ENCODE data around the gene DOLK. TPM values are rescaled to one million over a fixed set of nuclear protein-coding genes. Genes with fewer than 3 reads are reported as not detected.

Gene DOLK
- polyA plus RNA-seq, 1 donor from 2014 or later, result 11.3 TPM

DNA sequence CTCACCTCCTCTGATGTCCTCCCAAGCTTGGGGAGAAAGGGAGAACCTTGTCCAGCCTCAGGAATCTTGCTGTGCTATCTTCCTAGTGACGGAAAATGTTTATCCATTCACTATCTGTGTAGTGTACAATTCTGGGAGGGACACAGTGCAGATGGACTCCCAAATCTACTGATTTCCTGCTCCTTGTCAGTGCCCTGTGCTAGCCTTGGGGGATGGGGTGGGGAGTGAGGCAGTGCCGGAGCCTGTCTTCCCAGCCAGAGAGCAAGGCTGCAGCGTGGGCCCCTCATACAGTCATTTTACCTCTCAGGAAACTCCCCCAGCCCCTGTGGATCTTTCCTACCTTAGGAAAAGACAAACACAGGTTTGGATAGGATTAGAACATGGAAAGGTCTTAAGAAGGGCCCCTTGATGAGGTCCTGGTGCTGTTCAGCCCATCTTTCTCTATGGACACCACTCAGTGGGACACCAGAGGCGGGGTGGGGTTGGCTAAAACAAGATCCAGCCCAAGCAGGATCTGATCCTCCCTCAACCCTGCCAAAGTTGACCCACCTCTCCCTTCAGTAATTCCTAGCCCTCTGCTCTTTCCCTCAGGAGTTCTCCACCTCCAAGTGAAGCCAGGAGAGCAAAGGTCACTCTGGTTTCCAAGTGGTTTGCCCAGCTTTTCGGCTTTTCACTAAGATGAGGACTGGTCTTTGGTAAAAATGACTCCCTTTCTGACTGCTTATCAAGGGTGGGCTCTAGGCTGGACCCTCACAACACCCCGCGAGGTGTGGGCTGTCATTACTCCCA is 3.4 kb downstream of the DOLK start:
- H3K4me3 ChIP-seq (ENCODE audit: low read length), result no peak overlapping the region
- TF ChIP-seq MXI1 (conservative IDR thresholded peaks at IDR 0.05; ENCODE audit: poor library complexity, severe bottlenecking), result no peak
- no peak for TF ChIP-seq TAF1 (IDR thresholded peaks at IDR 0.05; ENCODE audit: low read depth)
- TF ChIP-seq EZH2 (IDR thresholded peaks at IDR 0.05; ENCODE audit: borderline replicate concordance, insufficient read depth, low read length, poor library complexity, severe bottlenecking), result no peak
- no peak for TF ChIP-seq EP300 (conservative IDR thresholded peaks at IDR 0.05; ENCODE audit: poor library complexity, severe bottlenecking)
- TF ChIP-seq, protein P1, sequence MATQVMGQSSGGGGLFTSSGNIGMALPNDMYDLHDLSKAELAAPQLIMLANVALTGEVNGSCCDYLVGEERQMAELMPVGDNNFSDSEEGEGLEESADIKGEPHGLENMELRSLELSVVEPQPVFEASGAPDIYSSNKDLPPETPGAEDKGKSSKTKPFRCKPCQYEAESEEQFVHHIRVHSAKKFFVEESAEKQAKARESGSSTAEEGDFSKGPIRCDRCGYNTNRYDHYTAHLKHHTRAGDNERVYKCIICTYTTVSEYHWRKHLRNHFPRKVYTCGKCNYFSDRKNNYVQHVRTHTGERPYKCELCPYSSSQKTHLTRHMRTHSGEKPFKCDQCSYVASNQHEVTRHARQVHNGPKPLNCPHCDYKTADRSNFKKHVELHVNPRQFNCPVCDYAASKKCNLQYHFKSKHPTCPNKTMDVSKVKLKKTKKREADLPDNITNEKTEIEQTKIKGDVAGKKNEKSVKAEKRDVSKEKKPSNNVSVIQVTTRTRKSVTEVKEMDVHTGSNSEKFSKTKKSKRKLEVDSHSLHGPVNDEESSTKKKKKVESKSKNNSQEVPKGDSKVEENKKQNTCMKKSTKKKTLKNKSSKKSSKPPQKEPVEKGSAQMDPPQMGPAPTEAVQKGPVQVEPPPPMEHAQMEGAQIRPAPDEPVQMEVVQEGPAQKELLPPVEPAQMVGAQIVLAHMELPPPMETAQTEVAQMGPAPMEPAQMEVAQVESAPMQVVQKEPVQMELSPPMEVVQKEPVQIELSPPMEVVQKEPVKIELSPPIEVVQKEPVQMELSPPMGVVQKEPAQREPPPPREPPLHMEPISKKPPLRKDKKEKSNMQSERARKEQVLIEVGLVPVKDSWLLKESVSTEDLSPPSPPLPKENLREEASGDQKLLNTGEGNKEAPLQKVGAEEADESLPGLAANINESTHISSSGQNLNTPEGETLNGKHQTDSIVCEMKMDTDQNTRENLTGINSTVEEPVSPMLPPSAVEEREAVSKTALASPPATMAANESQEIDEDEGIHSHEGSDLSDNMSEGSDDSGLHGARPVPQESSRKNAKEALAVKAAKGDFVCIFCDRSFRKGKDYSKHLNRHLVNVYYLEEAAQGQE (IDR thresholded peaks at IDR 0.05; ENCODE audit: borderline replicate concordance), result no peak
- TF ChIP-seq POLR2AphosphoS5 (IDR thresholded peaks at IDR 0.05), result no peak
- no peak for TF ChIP-seq RAD21 (conservative IDR thresholded peaks at IDR 0.05)
- TF ChIP-seq, protein P2, sequence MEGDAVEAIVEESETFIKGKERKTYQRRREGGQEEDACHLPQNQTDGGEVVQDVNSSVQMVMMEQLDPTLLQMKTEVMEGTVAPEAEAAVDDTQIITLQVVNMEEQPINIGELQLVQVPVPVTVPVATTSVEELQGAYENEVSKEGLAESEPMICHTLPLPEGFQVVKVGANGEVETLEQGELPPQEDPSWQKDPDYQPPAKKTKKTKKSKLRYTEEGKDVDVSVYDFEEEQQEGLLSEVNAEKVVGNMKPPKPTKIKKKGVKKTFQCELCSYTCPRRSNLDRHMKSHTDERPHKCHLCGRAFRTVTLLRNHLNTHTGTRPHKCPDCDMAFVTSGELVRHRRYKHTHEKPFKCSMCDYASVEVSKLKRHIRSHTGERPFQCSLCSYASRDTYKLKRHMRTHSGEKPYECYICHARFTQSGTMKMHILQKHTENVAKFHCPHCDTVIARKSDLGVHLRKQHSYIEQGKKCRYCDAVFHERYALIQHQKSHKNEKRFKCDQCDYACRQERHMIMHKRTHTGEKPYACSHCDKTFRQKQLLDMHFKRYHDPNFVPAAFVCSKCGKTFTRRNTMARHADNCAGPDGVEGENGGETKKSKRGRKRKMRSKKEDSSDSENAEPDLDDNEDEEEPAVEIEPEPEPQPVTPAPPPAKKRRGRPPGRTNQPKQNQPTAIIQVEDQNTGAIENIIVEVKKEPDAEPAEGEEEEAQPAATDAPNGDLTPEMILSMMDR (IDR thresholded peaks at IDR 0.05; ENCODE audit: poor library complexity, severe bottlenecking), result no peak
- TF ChIP-seq SMC3 (conservative IDR thresholded peaks at IDR 0.05; ENCODE audit: poor library complexity), result no peak
- H3K36me3 ChIP-seq (ENCODE audit: insufficient read depth, low read length), result no peaks in the 10 kb centered on the region
- H3K27ac ChIP-seq (ENCODE audit: low read length), result no peak overlapping the region
- H4K20me1 ChIP-seq (ENCODE audit: insufficient read depth), result no peaks in the 10 kb centered on the region
- H3K9ac ChIP-seq (ENCODE audit: low read length), result no peak overlapping the region
- H3F3A ChIP-seq (ENCODE audit: insufficient read depth, low read length, poor library complexity, severe bottlenecking), result no peaks in the 10 kb centered on the region
- H2AFZ ChIP-seq (ENCODE audit: low read depth, low read length), result no peak overlapping the region
- H3K27me3 ChIP-seq (ENCODE audit: insufficient read depth, low read depth, low read length), result no peaks in the 10 kb centered on the region
- no peak overlapping the region for H3K4me2 ChIP-seq (ENCODE audit: low read length)
- no peaks in the 10 kb centered on the region for H3K9me2 ChIP-seq (ENCODE audit: insufficient read depth, low read length)
- no peaks in the 10 kb centered on the region for H3K9me3 ChIP-seq (ENCODE audit: low read length)
- H3K79me2 ChIP-seq (replicated peaks; ENCODE audit: insufficient read depth, low read length), result peaks cover 5% of the 10 kb centered on the region

- no peak overlapping the region for H2AFZ ChIP-seq (ENCODE audit: low read depth, low read length)
- no peaks in the 10 kb centered on the region for H3K9me2 ChIP-seq (ENCODE audit: insufficient read depth, low read length)
- H3K79me2 ChIP-seq (replicated peaks; ENCODE audit: insufficient read depth, low read length), result no peaks in the 10 kb centered on the region
- TF ChIP-seq, protein P2 (IDR thresholded peaks at IDR 0.05; ENCODE audit: poor library complexity, severe bottlenecking), result no peak
- TF ChIP-seq EP300 (conservative IDR thresholded peaks at IDR 0.05; ENCODE audit: poor library complexity, severe bottlenecking) (no peak), TAF1 (IDR thresholded peaks at IDR 0.05; ENCODE audit: low read depth) (no peak), MXI1 (conservative IDR thresholded peaks at IDR 0.05; ENCODE audit: poor library complexity, severe bottlenecking) (no peak), POLR2AphosphoS5 (IDR thresholded peaks at IDR 0.05) (no peak), RAD21 (conservative IDR thresholded peaks at IDR 0.05) (no peak), EZH2 (IDR thresholded peaks at IDR 0.05; ENCODE audit: borderline replicate concordance, insufficient read depth, low read length, poor library complexity, severe bottlenecking) (no peak), SMC3 (conservative IDR thresholded peaks at IDR 0.05; ENCODE audit: poor library complexity) (no peak)
- TF ChIP-seq, protein P1 (IDR thresholded peaks at IDR 0.05; ENCODE audit: borderline replicate concordance), result no peak
- H3K4me2 ChIP-seq (ENCODE audit: low read length), result no peak overlapping the region
- no peaks in the 10 kb centered on the region for H3K27me3 ChIP-seq (ENCODE audit: insufficient read depth, low read depth, low read length)
- H3F3A ChIP-seq (ENCODE audit: insufficient read depth, low read length, poor library complexity, severe bottlenecking), result no peaks in the 10 kb centered on the region
- no peaks in the 10 kb centered on the region for H4K20me1 ChIP-seq (ENCODE audit: insufficient read depth)
- no peaks in the 10 kb centered on the region for H3K9me3 ChIP-seq (ENCODE audit: low read length)
- no peak overlapping the region for H3K4me3 ChIP-seq (ENCODE audit: low read length)
- H3K36me3 ChIP-seq (ENCODE audit: insufficient read depth, low read length), result no peaks in the 10 kb centered on the region
- H3K9ac ChIP-seq (ENCODE audit: low read length), result no peak overlapping the region
- H3K27ac ChIP-seq (ENCODE audit: low read length), result no peak overlapping the region
Observed at GRCh38 chr9:128940946-128941755, 6.3 kb downstream of the DOLK start.
